GM13976 (cell line): Measurements from ENCODE around the gene ZNF524.

Source experiments
- DNase-seq: peaks from one replicate; pipeline ENCODE4 v3.0.0; 2012; ENCODE audit warnings: low spot score
- CTCF ChIP-seq: IDR thresholded peaks from 2 replicates; pipeline ENCODE4 v1.5.1; 2012; ENCODE audit warnings: borderline replicate concordance, mild to moderate bottlenecking; ENCODE audit not compliant: insufficient read depth; ENCODE audit errors: extremely low read depth, missing control alignments, control extremely low read depth
- in situ Hi-C: fragments of 300-500 bp; cut with MboI; formaldehyde crosslinking; loops from one replicate; pipeline ENCODE4 v1.12.0; 2022; ENCODE audit warnings: low sequenced_read_pairs, mixed read lengths, inconsistent platforms; ENCODE audit not compliant: unreplicated experiment

ZNF524 gene

DNA sequence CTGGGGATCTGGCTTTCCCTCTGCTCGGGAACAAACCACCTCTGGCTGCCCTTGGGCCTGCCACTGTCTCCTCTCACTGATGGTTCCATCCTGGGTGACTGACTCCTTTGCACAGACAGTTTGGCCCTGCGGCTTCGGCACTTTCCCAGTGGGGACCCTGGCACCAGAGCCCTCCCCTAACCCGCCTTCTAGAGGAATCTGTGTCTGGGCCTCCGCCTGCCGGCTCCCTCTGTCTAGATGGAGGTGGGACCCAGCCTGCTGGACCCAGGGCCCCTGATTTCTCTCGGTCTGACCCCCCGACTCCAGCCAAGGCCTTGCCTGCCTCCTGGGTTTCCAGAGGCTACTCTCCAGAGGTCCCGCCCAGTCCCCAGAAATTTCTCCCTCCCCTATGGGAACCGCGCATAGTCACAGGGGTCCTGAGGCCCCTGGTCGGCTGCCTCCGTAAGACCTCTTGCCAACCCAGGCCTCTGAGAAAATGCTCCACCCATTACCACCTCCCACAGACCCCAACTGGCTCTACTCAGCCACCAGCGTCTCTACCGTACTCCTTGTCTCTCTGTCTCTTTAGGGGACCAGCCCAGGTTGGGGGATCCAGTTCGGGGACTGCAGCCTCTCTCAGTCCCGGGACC is 50.6 kb downstream of the ZNF524 start:
- no peak for DNase-seq
- in situ Hi-C loops: no loop called here
- TF ChIP-seq CTCF: no peak

DNA sequence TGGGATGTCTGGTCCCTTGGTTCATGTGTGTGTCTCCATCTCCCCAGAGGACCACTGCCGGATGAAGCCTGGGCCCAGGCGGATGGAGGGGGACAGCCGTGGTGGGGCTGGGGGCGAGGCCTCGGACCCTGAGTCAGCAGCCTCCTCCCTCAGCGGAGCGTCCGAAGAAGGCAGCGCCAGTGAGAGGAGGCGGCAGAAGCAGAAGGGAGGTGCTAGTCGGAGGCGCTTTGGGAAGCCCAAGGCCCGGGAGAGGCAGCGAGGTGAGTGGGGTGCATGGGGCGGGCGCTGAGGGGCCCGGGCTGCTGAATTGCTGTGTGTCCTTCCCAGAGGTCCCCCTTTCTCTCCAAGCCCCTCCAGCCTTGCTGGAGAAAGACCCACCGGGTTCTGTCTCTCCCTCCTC is 51.1 kb downstream of the ZNF524 start:
- in situ Hi-C loops: no loop called here
- no peak for DNase-seq

DNA sequence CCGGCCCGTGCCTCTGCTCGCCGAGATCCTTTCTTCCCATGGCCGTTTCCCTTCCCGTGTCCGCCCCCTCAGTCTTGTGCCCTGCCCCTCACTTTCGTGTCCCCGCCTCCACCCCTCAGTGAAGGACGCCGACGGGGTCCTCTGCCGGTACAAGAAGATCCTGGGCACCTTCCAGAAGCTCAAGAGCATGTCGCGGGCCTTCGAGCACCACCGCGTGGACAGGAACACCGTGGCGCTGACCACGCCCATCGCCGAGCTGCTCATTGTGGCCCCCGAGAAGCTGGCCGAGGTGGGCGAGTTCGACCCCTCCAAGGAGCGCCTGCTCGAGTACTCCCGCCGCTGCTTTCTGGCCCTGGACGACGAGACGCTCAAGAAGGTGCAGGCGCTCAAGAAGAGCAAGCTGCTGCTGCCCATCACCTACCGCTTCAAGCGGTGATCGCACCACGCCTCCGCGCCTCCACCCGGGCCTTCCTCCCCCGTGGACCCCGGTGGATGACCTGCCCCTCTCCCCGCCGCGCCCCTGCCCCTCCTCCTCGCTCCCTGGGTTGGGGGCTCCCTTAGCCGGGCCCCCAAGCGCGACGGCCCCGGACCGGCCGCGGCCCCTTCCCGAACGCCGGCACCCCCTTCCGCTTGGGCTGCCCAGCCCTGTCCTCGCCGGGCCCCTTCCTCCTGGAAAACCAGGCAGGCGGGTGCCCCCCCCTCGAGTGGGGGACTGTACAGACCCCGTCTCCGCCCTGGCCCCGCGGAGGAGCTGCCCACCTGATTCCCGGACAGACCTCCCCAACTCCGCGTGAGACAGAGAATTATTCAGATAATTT is 52.4 kb downstream of the ZNF524 start:
- in situ Hi-C loops: no loop called here
- no peak for TF ChIP-seq CTCF

More for the DNA sequence above, 51.1 kb downstream of the ZNF524 start:
- TF ChIP-seq CTCF: no peak

More for the DNA sequence above, 52.4 kb downstream of the ZNF524 start:
- no peak for DNase-seq
